Measurements from ENCODE around the gene ATF1.

DNA sequence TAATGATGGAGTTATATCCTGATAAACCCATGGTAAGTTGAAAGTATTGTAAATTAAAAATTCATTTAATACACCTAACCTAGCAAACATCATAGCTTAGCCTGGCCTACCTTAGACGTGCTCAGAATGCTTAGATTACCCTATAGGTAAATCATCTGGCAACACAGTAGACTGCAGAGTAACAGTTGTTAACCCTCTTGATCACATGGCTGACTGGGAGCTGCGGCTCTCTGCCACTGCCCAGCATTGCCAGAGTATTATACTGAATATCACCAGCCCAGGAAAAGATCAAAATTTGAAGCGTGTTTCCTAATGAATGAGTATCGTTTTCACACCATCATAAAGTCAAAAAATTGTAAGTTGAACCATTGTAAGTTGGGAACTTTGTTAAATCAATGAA, 61.0 kb downstream of the ATF1 start:
- TF ChIP-seq, protein P1, sequence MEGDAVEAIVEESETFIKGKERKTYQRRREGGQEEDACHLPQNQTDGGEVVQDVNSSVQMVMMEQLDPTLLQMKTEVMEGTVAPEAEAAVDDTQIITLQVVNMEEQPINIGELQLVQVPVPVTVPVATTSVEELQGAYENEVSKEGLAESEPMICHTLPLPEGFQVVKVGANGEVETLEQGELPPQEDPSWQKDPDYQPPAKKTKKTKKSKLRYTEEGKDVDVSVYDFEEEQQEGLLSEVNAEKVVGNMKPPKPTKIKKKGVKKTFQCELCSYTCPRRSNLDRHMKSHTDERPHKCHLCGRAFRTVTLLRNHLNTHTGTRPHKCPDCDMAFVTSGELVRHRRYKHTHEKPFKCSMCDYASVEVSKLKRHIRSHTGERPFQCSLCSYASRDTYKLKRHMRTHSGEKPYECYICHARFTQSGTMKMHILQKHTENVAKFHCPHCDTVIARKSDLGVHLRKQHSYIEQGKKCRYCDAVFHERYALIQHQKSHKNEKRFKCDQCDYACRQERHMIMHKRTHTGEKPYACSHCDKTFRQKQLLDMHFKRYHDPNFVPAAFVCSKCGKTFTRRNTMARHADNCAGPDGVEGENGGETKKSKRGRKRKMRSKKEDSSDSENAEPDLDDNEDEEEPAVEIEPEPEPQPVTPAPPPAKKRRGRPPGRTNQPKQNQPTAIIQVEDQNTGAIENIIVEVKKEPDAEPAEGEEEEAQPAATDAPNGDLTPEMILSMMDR (IDR thresholded peaks at IDR 0.05; ENCODE audit: low read depth, low read length): no peak
- no peak for TF ChIP-seq EZH2phosphoT487 (IDR thresholded peaks at IDR 0.05; ENCODE audit: low read depth)
